Karpas-422 (cell line): Measurements from ENCODE around the gene AKAP13. TPM values are rescaled to one million over a fixed set of nuclear protein-coding genes. Genes with fewer than 3 reads are reported as not detected.

Experiments
- DNase-seq: peaks from one replicate; pipeline ENCODE4 v3.0.0-alpha.2; 2015
- H2AFZ ChIP-seq: fragments of 200-600 bp; sonication (generic); 2 replicates; pipeline ENCODE4 v1.6.1; 2014; ENCODE audit warnings: antibody characterized with exemption, low read length, mixed read lengths
- H3K27ac ChIP-seq: fragments of 200-600 bp; sonication (generic); 2 replicates; pipeline ENCODE4 v1.5.1; 2014; ENCODE audit warnings: mild to moderate bottlenecking, low read length, moderate library complexity
- H3K27me3 ChIP-seq: fragments of 200-600 bp; sonication (generic); 2 replicates; pipeline ENCODE4 v1.6.1; 2014; ENCODE audit warnings: low read length, mixed read lengths
- H3K36me3 ChIP-seq: fragments of 200-600 bp; sonication (generic); 2 replicates; pipeline ENCODE4 v1.6.1; 2014; ENCODE audit warnings: low read length, mixed read lengths; ENCODE audit not compliant: insufficient read depth
- H3K4me1 ChIP-seq: fragments of 200-600 bp; sonication (generic); 2 replicates; pipeline ENCODE4 v1.6.1; 2014; ENCODE audit warnings: mild to moderate bottlenecking, low read length, mixed read lengths
- H3K4me2 ChIP-seq: fragments of 200-600 bp; sonication (generic); 2 replicates; pipeline ENCODE4 v1.6.1; 2014; ENCODE audit warnings: low read length, low read depth, mild to moderate bottlenecking; ENCODE audit not compliant: poor library complexity, severe bottlenecking
- H3K4me3 ChIP-seq: fragments of 200-600 bp; sonication (generic); 2 replicates; pipeline ENCODE4 v1.5.1; 2014; ENCODE audit warnings: mild to moderate bottlenecking, antibody characterized with exemption, low read length, mixed read lengths
- H3K79me2 ChIP-seq: fragments of 200-600 bp; sonication (generic); 2 replicates; pipeline ENCODE4 v1.6.1; 2014; ENCODE audit warnings: mild to moderate bottlenecking, low read length, mixed read lengths
- H3K9ac ChIP-seq: fragments of 200-600 bp; sonication (generic); 2 replicates; pipeline ENCODE4 v1.6.0; 2014; ENCODE audit warnings: low read length
- H3K9me2 ChIP-seq: fragments of 200-600 bp; sonication (generic), shearing (Covaris generic); replicated peaks from 2 replicates; pipeline ENCODE4 v1.6.0; 2014; ENCODE audit warnings: mild to moderate bottlenecking, low read length, moderate library complexity; ENCODE audit not compliant: insufficient read depth
- H3K9me3 ChIP-seq: fragments of 300-700, 200-600 bp; sonication (generic); 2 replicates; pipeline ENCODE4 v1.6.1; 2014; ENCODE audit warnings: low read length, mixed read lengths
- H4K20me1 ChIP-seq: fragments of 200-600 bp; sonication (generic); 2 replicates; pipeline ENCODE4 v1.6.1; 2014; ENCODE audit warnings: mild to moderate bottlenecking, antibody characterized with exemption, low read length, low read depth; ENCODE audit not compliant: insufficient read depth
- total RNA-seq: library from RNA; depleted of rRNA; stranded (reverse); fragments of >200 nt; shearing (Covaris generic); gene quantifications from 2 replicates; pipeline ENCODE4 v1.2.3, GENCODE V29; 2014; ENCODE audit warnings: low replicate concordance

AKAP13 gene
- total RNA-seq, 1 experiment from 2014 or later, result 166 TPM

GRCh38 chr15:85551221-85551832, 170.9 kb downstream of the AKAP13 start:
- Histone ChIP-seq H3K4me3 (no peak overlapping the region), H3K9me2 (no peaks in the 10 kb centered on the region), H3K4me2 (no peak overlapping the region), H4K20me1 (no peaks in the 10 kb centered on the region), H3K36me3 (peaks cover 6% of the 10 kb centered on the region; the same call in 1 of the 2 replicates), H2AFZ (no peak overlapping the region), H3K27me3 (no peaks in the 10 kb centered on the region), H3K4me1 (peaks cover 34% of the 10 kb centered on the region), H3K79me2 (peaks cover 59% of the 10 kb centered on the region), H3K9me3 (no peaks in the 10 kb centered on the region), H3K9ac (no peak overlapping the region), H3K27ac (no peak overlapping the region)
- DNase-seq, result no peak

- H2AFZ ChIP-seq, result no peak overlapping the region
- H3K27me3 ChIP-seq, result no peaks in the 10 kb centered on the region
- H3K9me2 ChIP-seq, result no peaks in the 10 kb centered on the region
- DNase-seq, result no peak
- no peaks in the 10 kb centered on the region for H4K20me1 ChIP-seq
- peaks cover 74% of the 10 kb centered on the region for H3K79me2 ChIP-seq
- peak overlapping the region; percentile 73 for H3K27ac ChIP-seq
- 0 out of 2 replicates have a peak, but pooled peaks cover 3% of the 10 kb centered on the region for H3K36me3 ChIP-seq
- H3K9me3 ChIP-seq, result no peaks in the 10 kb centered on the region
- H3K9ac ChIP-seq, result peak overlapping the region; percentile 22; the same call in 1 of the 2 replicates
- peak overlapping the region; percentile 17; the same call in 1 of the 2 replicates for H3K4me3 ChIP-seq
- peak overlapping the region; percentile 47 for H3K4me2 ChIP-seq
- peaks cover 31% of the 10 kb centered on the region for H3K4me1 ChIP-seq
Observed at GRCh38 chr15:85554852-85555521, 174.6 kb downstream of the AKAP13 start.

- no peak for DNase-seq
- H3K4me2 ChIP-seq, result peak overlapping the region; percentile 47
- H3K9ac ChIP-seq, result no peak overlapping the region; the same call in 1 of the 2 replicates
- peaks cover 73% of the 10 kb centered on the region for H3K79me2 ChIP-seq
- H4K20me1 ChIP-seq, result no peaks in the 10 kb centered on the region
- no peaks in the 10 kb centered on the region for H3K9me2 ChIP-seq
- no peak overlapping the region for H2AFZ ChIP-seq
- 0 out of 2 replicates have a peak, but pooled peaks cover 3% of the 10 kb centered on the region for H3K36me3 ChIP-seq
- H3K27me3 ChIP-seq, result no peaks in the 10 kb centered on the region
- peaks cover 31% of the 10 kb centered on the region for H3K4me1 ChIP-seq
- no peaks in the 10 kb centered on the region for H3K9me3 ChIP-seq
- H3K27ac ChIP-seq, result peak overlapping the region; percentile 73
- H3K4me3 ChIP-seq, result no peak overlapping the region
Observed at GRCh38 chr15:85555875-85556617, 175.6 kb downstream of the AKAP13 start.

GRCh38 chr15:85556618-85556895, 176.2 kb downstream of the AKAP13 start:
- no peak for DNase-seq
- Histone ChIP-seq H3K79me2 (peaks cover 72% of the 10 kb centered on the region), H4K20me1 (no peaks in the 10 kb centered on the region), H3K27me3 (no peaks in the 10 kb centered on the region), H3K36me3 (0 out of 2 replicates have a peak, but pooled peaks cover 3% of the 10 kb centered on the region), H3K4me1 (peaks cover 31% of the 10 kb centered on the region), H3K27ac (no peak overlapping the region; the same call in 1 of the 2 replicates), H3K9ac (no peak overlapping the region), H2AFZ (no peak overlapping the region), H3K9me3 (no peaks in the 10 kb centered on the region), H3K9me2 (no peaks in the 10 kb centered on the region), H3K4me2 (no peak overlapping the region), H3K4me3 (no peak overlapping the region)

GRCh38 chr15:85557385-85557784, 177.0 kb downstream of the AKAP13 start:
- Histone ChIP-seq H4K20me1 (no peaks in the 10 kb centered on the region), H3K9me2 (no peaks in the 10 kb centered on the region), H3K27me3 (no peaks in the 10 kb centered on the region), H3K4me2 (no peak overlapping the region), H3K4me1 (peaks cover 31% of the 10 kb centered on the region), H3K9ac (no peak overlapping the region), H3K36me3 (no peaks in the 10 kb centered on the region), H3K79me2 (peaks cover 74% of the 10 kb centered on the region), H3K9me3 (no peaks in the 10 kb centered on the region), H2AFZ (no peak overlapping the region), H3K4me3 (no peak overlapping the region), H3K27ac (no peak overlapping the region)
- DNase-seq, result no peak

- Histone ChIP-seq H3K9me3 (no peaks in the 10 kb centered on the region), H3K27ac (no peak overlapping the region), H3K27me3 (no peaks in the 10 kb centered on the region), H3K9ac (no peak overlapping the region), H2AFZ (no peak overlapping the region), H3K4me2 (no peak overlapping the region), H3K9me2 (no peaks in the 10 kb centered on the region), H3K36me3 (no peaks in the 10 kb centered on the region), H3K4me3 (no peak overlapping the region), H3K4me1 (peaks cover 29% of the 10 kb centered on the region), H3K79me2 (peaks cover 81% of the 10 kb centered on the region), H4K20me1 (no peaks in the 10 kb centered on the region)
- no peak for DNase-seq
Observed at GRCh38 chr15:85558848-85559247, 178.4 kb downstream of the AKAP13 start.

- Histone ChIP-seq H3K9ac (no peak overlapping the region), H3K36me3 (no peaks in the 10 kb centered on the region), H3K27me3 (no peaks in the 10 kb centered on the region), H2AFZ (no peak overlapping the region), H3K9me3 (no peaks in the 10 kb centered on the region), H3K4me1 (peaks cover 27% of the 10 kb centered on the region), H3K4me2 (no peak overlapping the region), H4K20me1 (no peaks in the 10 kb centered on the region), H3K4me3 (no peak overlapping the region), H3K27ac (no peak overlapping the region), H3K79me2 (peaks cover 81% of the 10 kb centered on the region), H3K9me2 (no peaks in the 10 kb centered on the region)
- no peak for DNase-seq
Observed at GRCh38 chr15:85559530-85559929, 179.1 kb downstream of the AKAP13 start.

- H3K4me1 ChIP-seq, result peaks cover 18% of the 10 kb centered on the region
- no peaks in the 10 kb centered on the region for H3K9me3 ChIP-seq
- no peak overlapping the region for H2AFZ ChIP-seq
- no peak for DNase-seq
- peaks cover 73% of the 10 kb centered on the region for H3K79me2 ChIP-seq
- no peaks in the 10 kb centered on the region for H3K27me3 ChIP-seq
- no peaks in the 10 kb centered on the region for H3K9me2 ChIP-seq
- no peak overlapping the region for H3K4me2 ChIP-seq
- no peak overlapping the region for H3K4me3 ChIP-seq
- no peak overlapping the region for H3K9ac ChIP-seq
- no peaks in the 10 kb centered on the region for H4K20me1 ChIP-seq
- H3K36me3 ChIP-seq, result no peaks in the 10 kb centered on the region
- no peak overlapping the region for H3K27ac ChIP-seq
Observed at GRCh38 chr15:85562824-85563223, 182.4 kb downstream of the AKAP13 start.
